B cell (primary cell): ENCODE data around the gene C12orf75. TPM values are rescaled to one million over a fixed set of nuclear protein-coding genes. Genes with fewer than 3 reads are reported as not detected.

ENCODE experiments used
- ATAC-seq: fragments of 200-7000 bp; cut with Tn5 transposase; one replicate; pipeline ENCODE4 v1.10.0; 2021; ENCODE audit warnings: low read depth, mild to moderate bottlenecking, moderate number of reproducible peaks, moderate library complexity
- CTCF ChIA-PET: fragments of 350-600 bp; sonication (Branson Sonifier 250); formaldehyde crosslinking; loops from one replicate; lab custom pipeline; 2021; ENCODE audit warnings: antibody characterized with exemption, inconsistent platforms; lab: Charles Lee
- POLR2A ChIA-PET: fragments of 350-600 bp; sonication (Branson Sonifier 250); formaldehyde crosslinking; loops from one replicate; lab custom pipeline; 2021; ENCODE audit warnings: antibody characterized with exemption; lab: Charles Lee
- DNase-seq: peaks from one replicate; pipeline ENCODE4 v3.0.0; 2013
- H2AFZ ChIP-seq: 2 replicates; pipeline ENCODE4 v1.6.1; 2012; ENCODE audit warnings: mild to moderate bottlenecking, low read depth, low read length; ENCODE audit not compliant: insufficient read depth, poor library complexity, severe bottlenecking
- H3K27ac ChIP-seq, 2 donors: 1 replicate in 1 of 2; 2 replicates in 1 of 2; pipeline ENCODE4 v1.5.1; 2012 to 2013; ENCODE audit warnings: low read length in 2 of 2, mild to moderate bottlenecking in 2 of 2, moderate library complexity in 1 of 2
- H3K27me3 ChIP-seq, 4 experiments: fragments of 200-600 bp in 1 of 4; sonication (generic) in 1 of 4; replicated peaks in 1 of 4; 1 replicate in 2 of 4; 2 replicates in 2 of 4; pipeline versions ENCODE4 v1.6.1 to v1.7.0; 2013 to 2016; ENCODE audit warnings: low read length in 3 of 4, mild to moderate bottlenecking in 2 of 4, mixed read lengths in 1 of 4, moderate library complexity in 1 of 4; ENCODE audit not compliant: insufficient read depth in 4 of 4, control insufficient read depth in 3 of 4; ENCODE audit errors: control extremely low read depth in 1 of 4
- H3K36me3 ChIP-seq, 2 experiments: replicated peaks in 1 of 2; 1 replicate in 1 of 2; 2 replicates in 1 of 2; pipeline versions ENCODE4 v1.6.1 to v1.7.1; 2013; ENCODE audit warnings: low read length in 1 of 2; ENCODE audit not compliant: insufficient read depth in 2 of 2, control insufficient read depth in 1 of 2; ENCODE audit errors: control extremely low read depth in 1 of 2, extremely low read depth in 1 of 2
- H3K4me1 ChIP-seq, 2 donors: fragments of 200-600 bp in 1 of 2; sonication (generic) in 1 of 2; 1 replicate in 1 of 2; 2 replicates in 1 of 2; pipeline versions ENCODE4 v1.5.1 to v1.6.1; 2013 to 2017; ENCODE audit warnings: low read length in 2 of 2; ENCODE audit not compliant: control insufficient read depth in 2 of 2, insufficient read depth in 2 of 2
- H3K4me2 ChIP-seq: replicated peaks from 2 replicates; pipeline ENCODE3; 2012; ENCODE audit warnings: mild to moderate bottlenecking, low read depth, low read length; ENCODE audit not compliant: poor library complexity, severe bottlenecking
- H3K4me3 ChIP-seq, 5 experiments: fragments of 200-600 bp in 1 of 5; sonication (generic) in 1 of 5; 1 replicate in 3 of 5; 2 replicates in 2 of 5; pipeline versions ENCODE4 v1.5.1 to v1.7.0; 2011 to 2016; ENCODE audit warnings: low read length in 4 of 5, mild to moderate bottlenecking in 4 of 5, low read depth in 2 of 5, control low read depth in 1 of 5, moderate library complexity in 1 of 5; ENCODE audit not compliant: insufficient read depth in 1 of 5; ENCODE audit errors: control extremely low read depth in 1 of 5, extremely low read depth in 1 of 5
- H3K79me2 ChIP-seq: fragments of 200-600 bp; sonication (generic); one replicate; pipeline ENCODE4 v1.6.0; 2016; ENCODE audit warnings: low read length; ENCODE audit not compliant: control insufficient read depth, insufficient read depth
- H3K9ac ChIP-seq: fragments of 200-600 bp; sonication (generic); 2 replicates; pipeline ENCODE4 v1.6.1; 2017; ENCODE audit warnings: mild to moderate bottlenecking, low read length, moderate library complexity
- H3K9me3 ChIP-seq, 3 donors: one replicate each; pipeline versions ENCODE4 v1.6.1 to v1.7.1; 2013; ENCODE audit warnings: low read length in 2 of 3; ENCODE audit not compliant: control insufficient read depth in 2 of 3, insufficient read depth in 1 of 3; ENCODE audit errors: control extremely low read depth in 1 of 3
- H4K20me1 ChIP-seq: 2 replicates; pipeline ENCODE4 v1.6.0; 2012; ENCODE audit warnings: mild to moderate bottlenecking, low read length; ENCODE audit not compliant: insufficient read depth, control insufficient read depth, poor library complexity, severe bottlenecking
- H3K27ac Mint-ChIP-seq: one replicate; pipeline ENCODE4 v1.8.0; 2021; ENCODE audit warnings: mixed read lengths
- H3K27me3 Mint-ChIP-seq: one replicate; pipeline ENCODE4 v1.8.0; 2021; ENCODE audit warnings: mixed read lengths
- H3K4me1 Mint-ChIP-seq: one replicate; pipeline ENCODE4 v1.8.0; 2021; ENCODE audit warnings: mixed read lengths
- H3K4me3 Mint-ChIP-seq: one replicate; pipeline ENCODE4 v1.8.0; 2021; ENCODE audit warnings: mixed read lengths
- H3K9me3 Mint-ChIP-seq: one replicate; pipeline ENCODE4 v1.8.0; 2022; ENCODE audit warnings: mixed read lengths; ENCODE audit not compliant: insufficient read depth
- EZH2 ChIP-seq: IDR thresholded peaks from 2 replicates; pipeline ENCODE4 v1.6.1; 2012; ENCODE audit warnings: borderline replicate concordance, low read depth, mild to moderate bottlenecking, moderate library complexity, low read length; ENCODE audit not compliant: insufficient read depth, poor library complexity, severe bottlenecking
- WGBS: methylation state at CpG from one replicate; pipeline ENCODE4 v1.1.5; 2013; ENCODE audit warnings: missing lambda C conversion rate; ENCODE audit not compliant: insufficient coverage; 5-methylcytosine and 5-hydroxymethylcytosine counted together
- intact Hi-C: fragments of 100-400 bp; cut with micrococcal nuclease; formaldehyde crosslinking; loops from one replicate; pipeline ENCODE4 v1.10.0; 2022
- polyA plus RNA-seq: library from polyadenylated mRNA; depleted of rRNA; stranded (reverse); fragments of >200 nt; gene quantifications from 2 replicates; pipeline ENCODE4 v1.2.3, GENCODE V29; 2012
- total RNA-seq, 2 donors: library from RNA; stranded (reverse); fragments of 120-200 nt in 1 of 2; gene quantifications; 1 replicate in 1 of 2; 2 replicates in 1 of 2; pipeline versions ENCODE4 v1.2.3 to v1.2.4, GENCODE V29; 2013 to 2022
- TF ChIP-seq, protein P1 (sequence below): fragments of 200-600 bp; IDR thresholded peaks from one replicate; pipeline ENCODE4 v1.8.0; 2022; ENCODE audit warnings: antibody characterized with exemption, mild to moderate bottlenecking

Gene C12orf75
- total and polyA plus RNA-seq, 2 donors (not counting 1 experiment from before 2014, with no cell fraction given): 8.5 to 12.9 TPM

DNA sequence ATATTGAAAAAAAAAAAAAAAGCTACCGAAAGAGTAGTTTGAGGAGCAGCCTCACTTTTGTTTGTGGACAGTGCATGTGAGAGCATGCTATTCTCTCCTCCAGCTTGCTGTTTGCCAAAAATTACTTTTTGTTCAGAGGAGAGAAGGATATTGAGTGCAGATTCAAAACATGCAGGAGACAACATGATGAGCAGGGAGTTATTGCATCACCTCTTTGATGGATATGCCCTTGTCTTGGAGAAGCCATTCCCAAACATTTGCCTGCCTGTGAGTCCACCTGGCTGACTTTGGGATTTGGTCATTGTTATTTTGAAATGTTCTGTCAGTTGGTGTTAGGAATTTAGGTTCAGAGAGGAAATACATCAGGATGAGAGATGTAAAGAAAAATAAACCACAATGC lies 2.4 kb downstream of the C12orf75 start:
- Mint-ChIP-seq H3K9me3 (no peaks in the 10 kb centered on the region), H3K27me3 (no peaks in the 10 kb centered on the region), H3K4me3 (no peak overlapping the region), H3K4me1 (peaks cover 44% of the 10 kb centered on the region), H3K27ac (no peak overlapping the region)
- TF ChIP-seq EZH2: no peak
- TF ChIP-seq, protein P1, sequence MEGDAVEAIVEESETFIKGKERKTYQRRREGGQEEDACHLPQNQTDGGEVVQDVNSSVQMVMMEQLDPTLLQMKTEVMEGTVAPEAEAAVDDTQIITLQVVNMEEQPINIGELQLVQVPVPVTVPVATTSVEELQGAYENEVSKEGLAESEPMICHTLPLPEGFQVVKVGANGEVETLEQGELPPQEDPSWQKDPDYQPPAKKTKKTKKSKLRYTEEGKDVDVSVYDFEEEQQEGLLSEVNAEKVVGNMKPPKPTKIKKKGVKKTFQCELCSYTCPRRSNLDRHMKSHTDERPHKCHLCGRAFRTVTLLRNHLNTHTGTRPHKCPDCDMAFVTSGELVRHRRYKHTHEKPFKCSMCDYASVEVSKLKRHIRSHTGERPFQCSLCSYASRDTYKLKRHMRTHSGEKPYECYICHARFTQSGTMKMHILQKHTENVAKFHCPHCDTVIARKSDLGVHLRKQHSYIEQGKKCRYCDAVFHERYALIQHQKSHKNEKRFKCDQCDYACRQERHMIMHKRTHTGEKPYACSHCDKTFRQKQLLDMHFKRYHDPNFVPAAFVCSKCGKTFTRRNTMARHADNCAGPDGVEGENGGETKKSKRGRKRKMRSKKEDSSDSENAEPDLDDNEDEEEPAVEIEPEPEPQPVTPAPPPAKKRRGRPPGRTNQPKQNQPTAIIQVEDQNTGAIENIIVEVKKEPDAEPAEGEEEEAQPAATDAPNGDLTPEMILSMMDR: no peak
- Histone ChIP-seq H3K9me3 (no peaks in the 10 kb centered on the region), H4K20me1 (no peaks in the 10 kb centered on the region), H2AFZ (no peak overlapping the region), H3K4me2 (no peak overlapping the region), H3K36me3 (no peaks in the 10 kb centered on the region), H3K27me3 (no peaks in the 10 kb centered on the region), H3K79me2 (peaks cover 52% of the 10 kb centered on the region), H3K4me1 (peaks cover 29 to 39% of the 10 kb centered on the region in 2 donors), H3K4me3 (no peak overlapping the region), H3K9ac (no peak overlapping the region), H3K27ac (no peak overlapping the region)
- CTCF ChIA-PET: interaction anchor here (0.7 kb wide), 1 partner anchor 1195 kb away, joined by 5 read pairs; the partner anchor contains the start of gene NFYB
- intact Hi-C loops: loop anchor here (5.0 kb wide), 3 partner anchors 49 to 1196 kb away; partner anchors contain the start of genes NFYB and WASHC4
- no CpG with 5 or more reads among the region's 1 CpG for WGBS
- POLR2A ChIA-PET: no interaction called here
- DNase-seq: no peak
- ATAC-seq: no peak

GRCh38 chr12:105334001-105334400 lies 3.5 kb downstream of the C12orf75 start:
- POLR2A ChIA-PET: no interaction called here
- DNase-seq (no peak), ATAC-seq (no peak)
- Histone ChIP-seq H3K4me2 (no peak overlapping the region), H3K9ac (no peak overlapping the region), H3K4me3 (no peak overlapping the region), H3K27ac (no peak overlapping the region), H3K36me3 (no peaks in the 10 kb centered on the region), H2AFZ (no peak overlapping the region), H3K9me3 (no peaks in the 10 kb centered on the region), H4K20me1 (no peaks in the 10 kb centered on the region), H3K27me3 (no peaks in the 10 kb centered on the region), H3K4me1 (peaks cover 29 to 30% of the 10 kb centered on the region in 2 donors), H3K79me2 (peaks cover 62% of the 10 kb centered on the region)
- Mint-ChIP-seq H3K4me1 (peaks cover 35% of the 10 kb centered on the region), H3K27ac (no peak overlapping the region), H3K27me3 (no peaks in the 10 kb centered on the region), H3K4me3 (no peak overlapping the region), H3K9me3 (no peaks in the 10 kb centered on the region)
- CTCF ChIA-PET: no interaction called here
- intact Hi-C loops: loop anchor here (5.0 kb wide), 3 partner anchors 48 to 1197 kb away; partner anchors contain the start of genes NFYB and WASHC4
- TF ChIP-seq, protein P1: no peak
- TF ChIP-seq EZH2: no peak
- 100% methylated on average over 1 of the region's 3 CpGs for WGBS
